Mucosa of descending colon (tissue), 3 donors: ENCODE data around the gene STARD3NL. TPM values are rescaled to one million over a fixed set of nuclear protein-coding genes. Genes with fewer than 3 reads are reported as not detected.

Source experiments
- ATAC-seq: fragments of 200-7000 bp; cut with Tn5 transposase; one replicate; pipeline ENCODE4 v1.9.1; 2020; ENCODE audit warnings: mild to moderate bottlenecking, moderate library complexity
- DNase-seq, 3 donors: peaks; one replicate each; pipeline ENCODE4 v3.0.0-alpha.2; 2020
- H3K36me3 ChIP-seq: fragments of 200-600 bp; one replicate; pipeline ENCODE4 v1.8.0; 2021; ENCODE audit warnings: low read depth, mild to moderate bottlenecking
- H3K4me1 ChIP-seq: fragments of 200-600 bp; one replicate; pipeline ENCODE4 v1.8.0; 2021; ENCODE audit warnings: low read depth, mild to moderate bottlenecking
- H3K4me3 ChIP-seq: fragments of 200-600 bp; one replicate; pipeline ENCODE4 v1.8.0; 2021; ENCODE audit warnings: mild to moderate bottlenecking
- H3K9me3 ChIP-seq: fragments of 200-600 bp; one replicate; pipeline ENCODE4 v1.8.0; 2021; ENCODE audit warnings: mild to moderate bottlenecking
- CTCF ChIP-seq: fragments of 200-600 bp; IDR thresholded peaks from one replicate; pipeline ENCODE4 v1.8.0; 2022; ENCODE audit warnings: antibody characterized with exemption, mild to moderate bottlenecking
- intact Hi-C, 2 donors: fragments of 100-400 bp; cut with DNase I in 1 of 2; cut with micrococcal nuclease in 1 of 2; formaldehyde crosslinking; loops; one replicate each; pipeline versions ENCODE4 v1.11.0 to v1.11.1; 2022; cut with DNase I, micrococcal nuclease
- total RNA-seq, 3 donors: library from RNA; stranded (reverse); fragmentation: NEBNext Ultra II Directional in 2 of 3; extraction: Animal tissue kit (Norgen Biotek cat#: 25700) in 2 of 3; gene quantifications; one replicate each; pipeline versions ENCODE4 v1.2.1 to v1.2.4, GENCODE V29; 2021 to 2023
- donor health status: DM: no; HTN: no; CAD: no; lungs with moderate emphysema.
- donor health status: DM: no; HTN: no; CAD: no.
- donor health status: DM: no; HTN: yes; CAD: no.

Gene STARD3NL
- total RNA-seq, 3 donors from 2014 or later: 24.7 to 30.0 (median 25.3) TPM

- ATAC-seq: no peak
- intact Hi-C loops: no loop called here
- H3K4me1 ChIP-seq: peaks cover 2% of the 10 kb centered on the region
- no peaks in the 10 kb centered on the region for H3K36me3 ChIP-seq
- no peak overlapping the region for H3K4me3 ChIP-seq
- DNase-seq: no peak
- TF ChIP-seq CTCF: no peak
- H3K9me3 ChIP-seq: peaks cover 11% of the 10 kb centered on the region
Measured at GRCh38 chr7:38191791-38192190, 13.7 kb downstream of the STARD3NL start.

- Histone ChIP-seq H3K4me3 (no peak overlapping the region), H3K36me3 (no peaks in the 10 kb centered on the region), H3K9me3 (peaks cover 11% of the 10 kb centered on the region), H3K4me1 (peaks cover 2% of the 10 kb centered on the region)
- ATAC-seq: no peak
- no peak for TF ChIP-seq CTCF
- no peak for DNase-seq
- intact Hi-C loops: no loop called here
Measured at GRCh38 chr7:38192327-38192726, 14.3 kb downstream of the STARD3NL start.

- intact Hi-C loops: no loop called here
- no peak for DNase-seq
- no peak for TF ChIP-seq CTCF
- H3K9me3 ChIP-seq: peaks cover 11% of the 10 kb centered on the region
- no peaks in the 10 kb centered on the region for H3K36me3 ChIP-seq
- ATAC-seq: no peak
- H3K4me3 ChIP-seq: no peak overlapping the region
- no peaks in the 10 kb centered on the region for H3K4me1 ChIP-seq
Measured at GRCh38 chr7:38195804-38196595, 18.0 kb downstream of the STARD3NL start.

- no peak for TF ChIP-seq CTCF
- H3K9me3 ChIP-seq: no peaks in the 10 kb centered on the region
- no peaks in the 10 kb centered on the region for H3K4me1 ChIP-seq
- intact Hi-C loops: no loop called here
- H3K4me3 ChIP-seq: no peak overlapping the region
- H3K36me3 ChIP-seq: no peaks in the 10 kb centered on the region
- no peak for ATAC-seq
- DNase-seq: no peak
Measured at GRCh38 chr7:38198366-38198765, 20.3 kb downstream of the STARD3NL start.

GRCh38 chr7:38199154-38199553, 21.1 kb downstream of the STARD3NL start:
- Histone ChIP-seq H3K36me3 (no peaks in the 10 kb centered on the region), H3K9me3 (no peaks in the 10 kb centered on the region), H3K4me3 (no peak overlapping the region), H3K4me1 (no peaks in the 10 kb centered on the region)
- ATAC-seq (no peak), DNase-seq (no peak)
- intact Hi-C loops: no loop called here
- no peak for TF ChIP-seq CTCF

GRCh38 chr7:38199782-38200181, 21.7 kb downstream of the STARD3NL start:
- ATAC-seq: no peak
- DNase-seq: no peak

More at GRCh38 chr7:38199782-38200181, 21.7 kb downstream of the STARD3NL start:
- Histone ChIP-seq H3K4me3 (no peak overlapping the region), H3K9me3 (no peaks in the 10 kb centered on the region), H3K4me1 (no peaks in the 10 kb centered on the region), H3K36me3 (no peaks in the 10 kb centered on the region)
- intact Hi-C loops: no loop called here
- TF ChIP-seq CTCF: no peak
